GM18909 (cell line): ENCODE measurements around the gene OR6B3.
"Not testable (repeated sequence)": the region's sequence is repeated elsewhere in the genome, so short reads cannot be mapped to it uniquely, and the experiment has no call there.

ENCODE experiments used
- ATAC-seq: cut with Tn5 transposase; IDR thresholded peaks from one replicate; pipeline ENCODE4 v1.9.1; 2021; ENCODE audit warnings: mild to moderate bottlenecking; ENCODE audit not compliant: unreplicated experiment, poor library complexity

The OR6B3 gene

DNA sequence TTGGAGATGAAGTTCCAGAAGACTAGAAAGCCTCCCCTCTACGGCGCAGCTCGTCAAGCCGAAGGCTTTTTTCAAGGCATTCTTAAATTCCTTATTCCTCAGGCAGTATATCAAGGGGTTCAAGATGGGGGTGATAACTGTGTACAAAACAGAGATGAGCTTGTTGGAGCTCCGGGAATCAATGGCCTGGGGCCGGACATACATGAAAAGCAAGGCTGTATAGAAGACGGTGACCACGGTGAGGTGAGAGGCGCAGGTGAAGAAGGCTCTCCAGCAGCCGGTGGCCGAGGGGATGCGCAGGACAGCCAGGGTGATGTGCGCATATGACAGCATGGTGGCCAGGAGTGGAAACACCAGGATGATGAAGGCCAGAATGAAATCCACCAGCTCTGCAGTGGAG is 8.2 kb downstream of the OR6B3 start:
- no peak for ATAC-seq

DNA sequence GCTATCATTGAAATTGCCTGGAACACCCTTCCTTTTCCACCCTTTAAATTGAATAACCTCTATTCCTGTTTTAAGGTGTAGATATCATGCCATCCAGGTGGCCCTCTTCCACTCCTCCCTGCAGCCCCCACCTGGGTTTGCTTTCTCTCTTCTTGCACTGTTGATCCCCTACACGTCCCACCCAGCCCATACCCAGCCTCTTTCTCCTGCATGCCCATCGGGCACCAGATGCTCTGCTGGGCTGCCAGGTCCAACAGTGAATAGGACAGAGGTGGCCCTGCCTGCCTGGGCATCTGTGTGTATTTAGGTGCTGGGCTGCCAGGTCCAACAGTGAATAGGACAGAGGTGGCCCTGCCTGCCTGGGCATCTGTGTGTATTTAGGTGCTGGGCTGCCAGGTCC is 9.2 kb downstream of the OR6B3 start:
- ATAC-seq = not testable (repeated sequence)

DNA sequence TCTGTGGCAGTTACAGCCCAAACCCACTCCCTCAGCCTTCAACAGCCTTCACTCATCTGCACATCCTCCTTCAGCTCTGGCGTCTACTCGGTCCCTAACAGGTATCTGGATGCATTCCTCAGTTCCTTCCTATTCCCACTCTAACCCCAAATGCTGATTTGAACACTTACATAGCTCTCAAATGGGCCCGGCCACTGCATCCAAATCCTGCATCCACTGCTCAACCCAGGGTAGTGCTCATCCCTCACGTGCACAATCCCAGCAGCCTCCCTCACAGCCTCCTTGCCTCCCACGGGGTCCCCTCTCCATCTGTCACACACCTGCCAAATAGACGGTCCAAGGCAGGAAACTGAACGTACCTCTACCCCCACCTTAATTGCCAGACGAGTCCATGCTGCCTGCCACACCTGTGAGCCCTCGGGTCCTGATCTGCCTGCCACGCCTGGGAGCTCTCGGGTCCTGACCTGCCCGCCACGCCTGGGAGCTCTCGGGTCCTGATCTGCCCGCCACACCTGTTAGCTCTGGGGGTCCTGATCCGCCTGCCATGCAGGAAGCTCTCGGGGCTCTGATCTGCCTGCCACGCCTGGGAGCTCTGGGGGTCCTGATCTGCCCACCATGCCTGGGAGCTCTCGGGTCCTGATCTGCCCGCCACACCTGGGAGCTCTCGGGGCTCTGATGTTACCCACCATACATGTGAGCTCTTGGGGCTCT is 9.9 kb downstream of the OR6B3 start:
- ATAC-seq = no peak

DNA sequence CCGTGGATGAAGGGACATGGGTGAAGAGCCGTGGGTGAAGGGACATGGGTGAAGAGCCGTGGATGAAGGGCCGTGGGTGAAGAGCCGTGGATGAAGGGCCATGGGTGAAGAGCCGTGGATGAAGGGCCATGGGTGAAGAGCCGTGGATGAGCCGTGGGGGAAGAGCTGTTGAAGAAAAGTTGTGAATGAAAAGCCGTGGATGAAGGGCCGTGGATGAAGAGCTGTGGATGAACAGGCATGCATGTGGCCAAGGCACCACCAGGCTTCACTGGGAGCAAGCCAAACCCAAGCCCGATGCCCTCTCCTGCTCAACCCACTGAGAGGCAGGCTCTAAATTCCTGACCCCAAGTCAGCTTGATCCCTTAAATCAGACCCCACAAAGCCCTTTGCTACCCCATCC is 10.6 kb downstream of the OR6B3 start:
- ATAC-seq = no peak

DNA sequence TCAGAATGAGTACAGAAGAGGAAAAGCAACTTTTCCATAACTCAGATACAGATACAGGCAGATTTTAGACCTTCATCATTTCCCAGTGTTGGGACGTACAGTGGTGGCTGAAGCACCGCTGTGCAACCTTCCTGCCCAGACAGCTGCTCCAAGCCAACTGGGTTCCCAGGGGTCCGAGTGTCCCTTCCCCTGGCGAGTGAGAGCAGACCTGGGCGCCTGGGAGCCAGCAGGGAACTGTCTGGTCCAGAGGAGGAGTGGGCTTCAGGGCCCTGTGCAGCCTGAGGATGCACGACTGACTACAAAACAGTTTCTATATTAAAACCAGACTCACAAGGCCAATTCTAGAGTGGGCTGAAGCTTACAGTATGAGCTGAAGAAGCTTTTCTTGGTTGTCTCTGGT is 12.0 kb downstream of the OR6B3 start:
- ATAC-seq = no peak

DNA sequence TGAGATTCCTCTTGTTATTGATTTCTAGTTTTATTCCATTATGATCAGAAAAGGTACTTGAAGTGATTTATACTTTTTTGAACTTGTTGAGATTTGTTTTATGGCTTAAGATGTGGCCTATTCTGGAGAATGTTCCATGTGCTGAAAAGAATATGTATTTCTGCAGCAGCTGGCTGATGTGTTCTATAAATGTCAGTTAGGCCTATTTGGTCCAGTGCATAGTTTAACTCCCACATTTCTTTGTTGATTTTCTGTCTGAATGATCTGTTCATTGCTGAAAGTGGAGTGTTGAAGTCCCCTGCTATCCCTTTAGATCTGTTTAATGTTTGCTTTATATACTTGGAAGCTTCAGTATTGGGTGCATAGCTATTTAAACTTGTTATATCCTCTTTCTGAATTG is 16.0 kb downstream of the OR6B3 start:
- no peak for ATAC-seq

DNA sequence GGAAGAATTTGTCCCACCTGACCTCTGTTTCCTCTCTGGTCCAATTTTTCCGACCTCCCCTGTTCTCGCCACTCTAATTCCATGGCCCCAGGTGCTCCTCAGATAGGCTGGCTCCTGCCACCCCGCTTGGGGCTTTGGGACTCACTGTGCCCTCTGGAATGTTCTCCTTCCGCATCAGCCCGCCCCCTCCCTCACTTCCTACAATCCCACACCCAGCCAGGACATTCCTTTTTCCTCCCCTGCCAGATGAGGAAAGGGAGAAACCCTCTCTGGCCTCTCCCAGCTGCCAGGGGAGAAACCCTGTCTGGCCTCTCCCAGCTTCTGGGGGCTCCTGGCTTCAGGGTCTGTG is 20.0 kb downstream of the OR6B3 start:
- no peak for ATAC-seq

DNA sequence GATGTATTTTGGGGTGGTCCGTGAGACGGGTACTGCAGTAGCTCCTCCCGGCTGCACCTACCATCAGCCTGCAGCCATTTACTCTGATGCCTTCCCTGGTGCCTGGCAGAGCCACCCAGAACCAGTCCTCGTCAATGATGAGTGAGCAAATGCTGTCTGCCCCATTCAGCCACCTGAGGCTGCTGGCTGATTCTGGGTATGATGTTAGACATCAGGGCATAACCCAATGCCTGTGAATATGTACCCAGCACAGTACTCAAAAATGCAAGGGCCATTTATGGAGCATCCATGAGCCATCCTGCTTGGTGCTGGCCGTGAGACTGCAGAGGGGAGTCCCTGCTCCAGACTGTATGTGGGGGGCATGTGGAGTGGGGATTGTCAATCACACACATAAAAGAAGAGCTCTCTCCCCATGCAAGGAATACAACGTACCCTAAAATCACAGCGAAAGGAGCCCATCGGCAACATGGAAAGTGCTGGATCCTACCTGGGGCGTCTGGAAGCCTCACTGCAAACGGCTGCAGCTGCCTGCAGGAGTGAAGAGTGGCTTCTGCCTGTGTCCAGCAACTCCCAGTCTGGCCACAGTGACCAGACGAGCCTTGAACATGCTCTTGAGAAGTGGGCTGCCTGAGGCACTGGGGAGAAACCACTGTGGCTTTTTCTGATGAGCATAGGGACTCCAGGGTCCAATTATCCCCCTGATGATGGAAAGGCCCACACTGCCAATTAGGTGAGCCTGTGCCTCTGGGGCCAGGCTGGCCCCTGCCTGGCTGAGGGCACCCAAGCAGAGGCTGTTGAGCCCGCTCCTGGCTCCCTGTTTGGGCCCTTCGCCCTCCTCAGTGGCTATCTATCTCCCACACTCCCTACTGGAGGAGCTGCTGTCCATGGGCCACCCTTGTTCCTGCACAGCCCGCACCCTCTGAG is 20.7 kb downstream of the OR6B3 start:
- no peak for ATAC-seq

DNA sequence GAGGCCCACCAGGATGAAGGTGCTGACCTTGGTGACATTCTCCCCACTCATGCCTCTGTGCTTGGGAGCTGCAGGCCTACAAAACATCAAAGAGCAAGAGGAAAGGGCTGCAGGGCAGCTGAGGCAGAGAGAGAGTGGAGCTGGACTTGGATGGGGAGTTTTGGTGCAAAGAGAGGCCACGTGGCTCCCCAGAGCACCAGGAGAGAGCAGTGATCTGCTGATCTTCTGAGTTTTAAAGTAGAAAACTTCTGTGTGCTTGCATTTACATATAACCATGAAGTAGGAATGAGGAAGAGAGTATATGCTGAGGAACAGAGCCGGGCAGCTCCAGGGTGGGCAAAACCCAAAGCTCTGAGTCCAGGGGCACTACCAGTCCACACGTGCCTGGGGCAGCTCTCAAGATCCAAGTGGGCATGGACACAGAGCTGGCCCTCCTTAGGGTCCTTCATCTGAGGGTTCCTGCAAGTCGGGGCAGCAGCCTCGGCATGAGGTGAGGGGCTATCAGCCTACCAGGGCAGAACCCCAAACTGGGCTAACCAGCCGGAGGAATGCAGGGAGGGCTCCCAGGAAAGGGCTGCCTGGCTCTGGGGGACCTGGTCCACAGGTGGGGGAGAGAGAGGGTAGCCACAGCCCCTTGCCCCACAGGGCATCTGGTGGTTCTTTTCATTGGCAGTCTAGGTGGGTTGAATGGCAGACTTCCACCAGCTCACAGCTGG is 22.8 kb downstream of the OR6B3 start, which contains the start of gene OR6B2:
OR6B2 (minus strand) TSS at position 51 of the 716 bp plus-strand sequence; CDS start at position 51, 0 bp downstream.
- no peak for ATAC-seq

DNA sequence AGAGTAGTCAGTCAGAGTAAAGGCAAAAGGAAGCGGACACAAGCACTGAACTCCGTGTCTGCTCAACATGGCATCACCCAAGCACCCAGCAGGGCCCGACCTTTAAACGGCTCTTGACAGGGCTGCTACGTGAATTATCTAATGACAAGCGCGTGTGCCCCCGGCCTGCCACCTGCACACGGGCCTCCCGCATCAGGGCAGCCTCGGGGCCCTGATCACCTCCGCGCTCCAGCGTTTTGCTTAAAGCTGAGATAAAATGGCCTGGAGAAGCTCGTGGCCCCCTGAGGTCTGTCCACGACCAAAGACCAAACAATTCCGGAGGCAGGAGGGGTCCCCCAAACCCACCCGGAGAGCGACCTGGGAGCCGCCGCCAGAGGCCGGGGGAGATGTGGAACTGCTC is 28.6 kb downstream of the OR6B3 start:
- ATAC-seq = peak; percentile 27

DNA sequence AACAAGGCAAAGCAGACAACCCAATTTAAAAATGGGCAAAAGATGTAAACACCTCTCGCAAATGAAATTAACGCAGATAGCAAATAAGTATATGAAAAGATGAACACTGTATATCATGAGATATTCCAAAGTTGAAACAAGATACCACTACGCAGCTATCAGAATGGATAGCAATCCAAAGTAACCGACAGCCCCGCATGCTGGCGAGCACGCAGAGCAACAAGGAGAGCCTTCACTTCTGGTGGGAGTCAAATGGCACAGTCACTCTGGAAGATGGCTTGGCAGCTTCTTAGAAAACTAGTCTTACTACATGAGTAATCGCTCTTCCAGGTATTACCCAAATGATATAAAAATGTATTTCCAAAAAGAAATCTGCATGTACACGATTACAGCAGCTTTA is 29.5 kb downstream of the OR6B3 start:
- no peak for ATAC-seq

DNA sequence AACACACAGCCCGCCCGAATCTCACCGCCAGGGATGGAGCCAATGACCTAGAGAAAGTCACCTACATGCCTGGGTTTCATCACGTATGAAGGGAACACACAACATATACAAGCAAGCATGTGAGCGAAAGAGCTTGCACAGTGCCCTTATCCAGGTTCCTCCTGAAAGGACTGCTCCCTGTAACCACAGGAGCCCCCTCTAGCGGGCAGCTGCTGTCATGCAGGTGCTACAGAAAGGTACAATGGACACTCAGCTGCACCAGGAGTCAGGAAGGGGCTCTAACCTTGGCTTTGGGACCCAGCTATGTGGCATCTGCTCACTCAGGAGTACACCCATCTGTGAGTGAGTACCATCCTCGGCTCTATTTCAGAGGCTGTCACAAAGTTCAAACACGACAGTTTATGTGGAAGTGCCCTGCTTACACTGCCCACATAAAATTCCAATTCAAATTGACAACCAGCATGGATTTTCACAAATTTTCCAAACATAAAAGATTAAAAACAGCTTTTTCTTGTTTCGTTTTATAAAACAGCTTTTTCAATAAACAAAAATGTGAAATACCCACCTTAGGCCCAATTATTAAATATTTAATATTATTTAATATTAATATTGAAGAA is 31.7 kb downstream of the OR6B3 start:
- ATAC-seq = no peak

DNA sequence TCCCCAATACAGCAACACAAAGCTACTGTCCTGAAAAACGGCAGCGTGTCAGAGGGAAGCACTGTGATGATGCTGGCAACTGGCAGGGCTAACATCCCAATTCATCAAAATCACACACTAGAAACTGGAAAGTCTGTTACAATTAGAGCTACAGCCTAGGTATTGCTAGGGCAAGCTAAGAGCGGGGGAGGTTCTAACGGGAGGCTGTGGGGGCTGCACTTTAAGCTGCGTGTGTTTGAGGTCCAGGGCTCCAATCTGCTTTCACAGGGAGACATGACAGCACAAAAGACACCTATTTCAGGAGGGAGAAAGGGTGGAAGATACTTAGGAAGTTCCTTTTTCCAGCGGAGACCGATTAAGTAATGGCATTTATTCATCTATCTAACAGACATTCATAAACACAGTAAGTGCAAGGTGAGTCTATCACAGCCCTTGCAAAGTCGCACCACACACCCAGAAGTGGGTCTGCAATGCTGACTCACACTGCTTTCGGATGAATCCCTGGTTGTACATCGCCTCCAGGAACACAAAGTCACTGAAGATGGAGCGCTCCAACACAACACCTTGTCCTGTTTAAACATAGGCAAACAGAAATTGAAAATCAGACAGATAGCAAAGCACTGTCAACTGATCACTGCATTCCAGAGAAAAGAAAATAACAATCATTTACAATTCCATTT is 35.1 kb downstream of the OR6B3 start:
- ATAC-seq = no peak

DNA sequence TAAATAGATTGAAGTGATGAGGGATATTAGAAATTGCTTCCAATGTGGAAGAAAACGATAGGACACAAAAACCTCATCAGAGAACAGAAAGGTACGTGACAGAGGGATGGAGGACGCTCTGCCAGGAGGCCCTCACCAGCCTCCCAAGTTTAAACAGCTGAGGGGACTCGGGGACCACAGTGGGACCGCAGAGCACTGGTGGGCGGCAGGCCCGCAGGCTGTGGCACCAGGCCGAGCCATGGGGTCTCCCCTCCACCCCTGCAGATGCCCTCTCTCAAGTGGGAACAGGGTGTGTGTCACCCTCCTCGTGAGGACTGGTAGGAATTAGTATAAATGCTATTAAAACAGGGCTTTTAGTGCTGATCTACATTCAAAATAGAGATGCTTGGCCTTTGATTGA is 39.0 kb downstream of the OR6B3 start:
- no peak for ATAC-seq

DNA sequence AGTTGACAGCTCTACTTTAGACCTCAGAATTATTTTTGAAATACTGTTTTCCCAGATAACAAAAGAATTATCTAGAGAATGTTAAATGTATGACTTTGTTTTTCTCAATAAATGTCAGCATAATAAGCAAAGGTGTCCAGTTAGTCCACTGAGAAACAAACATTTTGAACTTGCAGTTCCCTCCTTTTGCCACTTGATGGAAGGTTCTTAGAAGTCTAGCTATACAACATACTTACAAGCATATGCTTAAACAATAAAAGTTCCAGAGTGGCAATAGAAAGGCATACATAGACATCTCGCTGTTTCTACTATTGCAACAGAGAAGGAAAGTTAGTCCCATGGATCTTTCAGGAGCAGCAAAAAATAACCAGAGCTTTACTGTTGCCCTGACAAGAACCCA is 40.0 kb downstream of the OR6B3 start:
- no peak for ATAC-seq

DNA sequence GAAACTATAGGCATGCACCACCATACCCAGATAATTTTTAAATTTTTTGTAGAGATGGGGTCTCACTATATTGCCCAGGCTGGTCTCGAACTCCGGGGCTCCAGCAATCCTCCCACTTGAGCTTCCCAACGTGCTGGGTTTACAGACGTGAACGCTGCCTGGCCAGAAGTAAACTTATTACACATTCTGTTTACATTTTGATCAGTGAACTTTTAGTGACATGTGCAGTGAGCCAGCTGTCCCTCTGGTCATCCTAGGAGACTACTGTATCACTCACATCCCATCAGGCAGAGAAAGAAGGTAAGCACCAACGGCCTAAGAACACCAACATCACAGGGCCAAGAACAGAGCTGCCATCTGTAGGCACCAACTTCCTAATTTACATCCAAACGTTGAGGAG is 50.3 kb downstream of the OR6B3 start:
- no peak for ATAC-seq

DNA sequence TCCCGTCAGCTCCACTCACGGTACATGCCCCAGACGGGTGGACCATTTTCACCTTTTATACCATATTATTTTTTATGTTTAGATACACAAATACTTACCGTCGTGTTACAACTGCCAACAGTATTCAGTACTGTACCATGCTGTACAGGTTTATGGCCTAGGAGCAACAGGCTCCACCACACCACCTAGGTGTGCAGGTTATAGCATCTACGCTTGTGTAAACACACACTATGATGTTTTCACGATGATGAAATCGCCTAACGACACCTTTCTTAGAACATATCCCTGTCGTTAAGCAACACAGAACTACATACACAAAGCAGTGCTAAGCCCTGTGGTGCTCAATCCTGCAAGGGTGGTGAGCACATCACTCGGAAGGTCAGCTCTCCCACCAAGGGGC is 52.6 kb downstream of the OR6B3 start:
- ATAC-seq = no peak

DNA sequence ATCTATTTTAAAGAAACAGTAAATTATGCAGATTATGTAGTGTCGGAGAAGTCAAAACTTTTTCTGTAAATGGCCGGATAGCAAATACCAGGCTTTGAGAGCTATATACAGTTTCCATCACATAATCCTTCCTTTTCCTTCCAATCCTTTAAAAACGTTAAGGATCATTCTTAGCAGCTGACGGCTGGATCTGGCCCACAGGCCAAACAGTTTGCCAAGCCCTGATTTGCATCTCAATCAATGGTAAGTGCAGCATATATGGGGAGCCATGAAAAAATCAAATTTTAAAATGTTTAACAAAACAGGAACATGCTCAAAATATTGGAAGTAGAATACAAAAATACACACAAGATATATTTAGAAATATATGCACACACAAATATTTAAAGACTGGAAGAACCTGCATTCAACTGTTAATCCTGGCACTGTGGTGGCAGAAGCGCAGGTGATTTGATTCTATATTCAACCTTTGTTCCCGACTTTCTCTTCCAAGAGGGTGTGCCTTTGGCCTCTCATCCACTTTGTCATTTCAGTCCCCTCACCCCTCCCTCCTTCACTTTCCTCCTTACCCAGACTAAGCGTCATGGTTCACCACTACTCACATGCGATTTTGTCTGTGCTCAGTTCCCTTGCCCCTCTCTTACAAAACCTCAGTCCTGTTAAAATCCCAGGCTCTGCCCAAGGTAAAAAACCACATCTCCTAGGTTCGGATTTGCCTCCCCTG is 55.5 kb downstream of the OR6B3 start:
- ATAC-seq = no peak
